LNCaP clone FGC (cell line): ENCODE results near the gene EDA.
"Not testable (repeated sequence)": the region's sequence is repeated elsewhere in the genome, so short reads cannot be mapped to it uniquely, and the experiment has no call there.

Source experiments
- DNase-seq: peaks from one replicate; pipeline ENCODE4 v3.0.0-alpha.2; 2011; ENCODE audit warnings: low read depth
- H3K4me3 ChIP-seq: 2 replicates; pipeline ENCODE4 v1.5.1; 2011; ENCODE audit warnings: mild to moderate bottlenecking, low read depth, low read length, control low read depth
- CTCF ChIP-seq: IDR thresholded peaks from 2 replicates; pipeline ENCODE4 v1.5.1; 2012; ENCODE audit warnings: mild to moderate bottlenecking; ENCODE audit not compliant: control insufficient read depth, insufficient read depth; ENCODE audit errors: extremely low read depth

EDA gene

GRCh38 chrX:69815519-69815918, 199.6 kb downstream of the EDA start:
- TF ChIP-seq CTCF: no peak
- DNase-seq: no peak
- no peak overlapping the region for H3K4me3 ChIP-seq

GRCh38 chrX:69844636-69845035, 228.7 kb downstream of the EDA start:
- DNase-seq: no peak
- no peak overlapping the region for H3K4me3 ChIP-seq
- TF ChIP-seq CTCF: no peak

- DNase-seq, H3K4me3 ChIP-seq: not testable (repeated sequence)
Measured at GRCh38 chrX:69859999-69860398, 244.1 kb downstream of the EDA start.

GRCh38 chrX:69876221-69876620, 260.3 kb downstream of the EDA start:
- no peak for DNase-seq
- no peak overlapping the region for H3K4me3 ChIP-seq
- TF ChIP-seq CTCF: no peak

- no peak for TF ChIP-seq CTCF
- no peak overlapping the region for H3K4me3 ChIP-seq
- no peak for DNase-seq
Measured at GRCh38 chrX:69884210-69884609, 268.3 kb downstream of the EDA start.

- no peak overlapping the region for H3K4me3 ChIP-seq
- DNase-seq: no peak
- TF ChIP-seq CTCF: no peak
Measured at GRCh38 chrX:69896046-69896445, 280.1 kb downstream of the EDA start.

GRCh38 chrX:69900491-69900890, 284.6 kb downstream of the EDA start:
- H3K4me3 ChIP-seq: no peak overlapping the region
- DNase-seq: no peak
- no peak for TF ChIP-seq CTCF

- no peak for TF ChIP-seq CTCF
- no peak overlapping the region for H3K4me3 ChIP-seq
- no peak for DNase-seq
Measured at GRCh38 chrX:69906447-69906846, 290.5 kb downstream of the EDA start.
